ENCODE measurements around the gene CCDC69.

GRCh38 chr5:151239237-151239861 is 15.5 kb upstream of the CCDC69 start:
- TF ChIP-seq POLR2A (IDR thresholded peaks at IDR 0.05; ENCODE audit: low read length) (no peak), GATA1 (IDR thresholded peaks at IDR 0.05; ENCODE audit: low read depth, low read length) (no peak)

Measured in erythroblast (primary cell).